Measurements from ENCODE around the gene C5orf52. TPM values are rescaled to one million over a fixed set of nuclear protein-coding genes. Genes with fewer than 3 reads are reported as not detected.
"Not testable (repeated sequence)": the region's sequence is repeated elsewhere in the genome, so short reads cannot be mapped to it uniquely, and the experiment has no call there.

C5orf52 gene
- total RNA-seq, 2 experiments from 2014 or later: not detected

DNA sequence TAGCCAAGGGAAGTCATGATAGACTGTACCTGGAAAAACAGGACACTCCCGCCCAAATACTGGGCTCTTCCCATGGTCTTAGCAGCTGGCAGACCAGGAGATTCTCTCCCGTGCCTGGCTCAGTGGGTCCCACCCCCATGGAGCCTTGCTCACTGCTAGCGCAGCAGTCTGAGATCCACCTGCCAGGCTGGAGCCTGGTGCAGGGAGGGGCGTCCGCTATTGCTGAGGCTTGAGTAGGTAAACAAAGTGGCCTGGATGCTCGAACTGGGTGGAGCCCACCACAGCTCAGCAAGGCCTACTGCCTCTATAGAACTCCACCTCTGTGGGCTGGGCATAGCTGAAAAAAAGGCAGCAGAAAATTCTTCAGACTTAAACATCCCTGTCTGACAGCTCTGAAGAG is 49.8 kb downstream of the C5orf52 start:
- Histone ChIP-seq H3K4me1 (ENCODE audit: insufficient read depth, low read length) (peaks cover 17% of the 10 kb centered on the region), H3K36me3 (ENCODE audit: insufficient read depth, low read length) (no peaks in the 10 kb centered on the region), H3K9me3 (ENCODE audit: control insufficient read depth in 1 of 2, insufficient read depth in 1 of 2, low read length in 2 of 2) (no peaks in the 10 kb centered on the region), H3K27me3 (ENCODE audit: control insufficient read depth in 1 of 2, insufficient read depth in 2 of 2, low read length in 2 of 2) (no peaks in the 10 kb centered on the region), H3K27ac (ENCODE audit: low read depth in 1 of 2, low read length in 2 of 2) (no peak overlapping the region), H3K4me3 (ENCODE audit: low read length) (no peak overlapping the region)
- ATAC-seq (ENCODE audit: poor library complexity): no peak
- Mint-ChIP-seq H3K27me3 (no peaks in the 10 kb centered on the region), H3K36me3 (ENCODE audit: low read depth) (peaks cover 7% of the 10 kb centered on the region), H3K4me3 (no peak overlapping the region), H3K27ac (no peak overlapping the region), H3K9me3 (no peaks in the 10 kb centered on the region), H3K4me1 (ENCODE audit: low read depth) (peaks cover 18% of the 10 kb centered on the region)
- ChIA-PET CTCF (no interaction called here), POLR2A (no interaction called here)
- TF ChIP-seq, protein P1, sequence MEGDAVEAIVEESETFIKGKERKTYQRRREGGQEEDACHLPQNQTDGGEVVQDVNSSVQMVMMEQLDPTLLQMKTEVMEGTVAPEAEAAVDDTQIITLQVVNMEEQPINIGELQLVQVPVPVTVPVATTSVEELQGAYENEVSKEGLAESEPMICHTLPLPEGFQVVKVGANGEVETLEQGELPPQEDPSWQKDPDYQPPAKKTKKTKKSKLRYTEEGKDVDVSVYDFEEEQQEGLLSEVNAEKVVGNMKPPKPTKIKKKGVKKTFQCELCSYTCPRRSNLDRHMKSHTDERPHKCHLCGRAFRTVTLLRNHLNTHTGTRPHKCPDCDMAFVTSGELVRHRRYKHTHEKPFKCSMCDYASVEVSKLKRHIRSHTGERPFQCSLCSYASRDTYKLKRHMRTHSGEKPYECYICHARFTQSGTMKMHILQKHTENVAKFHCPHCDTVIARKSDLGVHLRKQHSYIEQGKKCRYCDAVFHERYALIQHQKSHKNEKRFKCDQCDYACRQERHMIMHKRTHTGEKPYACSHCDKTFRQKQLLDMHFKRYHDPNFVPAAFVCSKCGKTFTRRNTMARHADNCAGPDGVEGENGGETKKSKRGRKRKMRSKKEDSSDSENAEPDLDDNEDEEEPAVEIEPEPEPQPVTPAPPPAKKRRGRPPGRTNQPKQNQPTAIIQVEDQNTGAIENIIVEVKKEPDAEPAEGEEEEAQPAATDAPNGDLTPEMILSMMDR (IDR thresholded peaks at IDR 0.05): no peak
- no peak for DNase-seq
- intact Hi-C loops (cut with DNase I, micrococcal nuclease): no loop called here

DNA sequence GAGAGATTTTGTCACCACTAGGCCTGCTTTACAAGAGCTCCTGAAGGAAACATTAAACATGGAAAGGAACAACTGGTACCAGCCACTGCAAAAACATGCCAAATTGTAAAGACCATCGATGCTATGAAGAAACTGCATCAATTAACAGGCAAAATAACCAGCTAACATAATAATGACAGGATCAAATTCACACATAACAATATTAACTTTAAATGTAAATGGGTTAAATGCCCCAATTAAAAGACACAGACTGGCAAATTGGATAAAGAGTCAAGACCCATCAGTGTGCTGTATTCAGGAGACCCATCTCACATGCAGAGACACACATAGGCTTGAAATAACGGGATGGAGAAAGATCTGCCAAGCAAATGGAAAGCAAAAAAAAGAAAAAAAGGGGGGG is 51.6 kb downstream of the C5orf52 start:
- H3K4me1 Mint-ChIP-seq (ENCODE audit: low read depth); H3K27me3 ChIP-seq (ENCODE audit: control insufficient read depth in 1 of 2, insufficient read depth in 2 of 2, low read length in 2 of 2); DNase-seq; H3K36me3 Mint-ChIP-seq (ENCODE audit: low read depth); ATAC-seq (ENCODE audit: poor library complexity); H3K9me3 ChIP-seq (ENCODE audit: control insufficient read depth in 1 of 2, insufficient read depth in 1 of 2, low read length in 2 of 2); H3K9me3 Mint-ChIP-seq; H3K27ac Mint-ChIP-seq; POLR2A ChIA-PET; H3K4me3 ChIP-seq (ENCODE audit: low read length); H3K36me3 ChIP-seq (ENCODE audit: insufficient read depth, low read length); intact Hi-C loops (cut with DNase I, micrococcal nuclease); H3K4me3 Mint-ChIP-seq; H3K27me3 Mint-ChIP-seq; H3K27ac ChIP-seq (ENCODE audit: low read depth in 1 of 2, low read length in 2 of 2): not testable (repeated sequence)
- CTCF ChIA-PET: interaction anchor here (1.8 kb wide), 1 partner anchor 21 kb away, joined by 4 read pairs; the partner anchor contains the start of gene LSM11
- peaks cover 12% of the 10 kb centered on the region for H3K4me1 ChIP-seq (ENCODE audit: insufficient read depth, low read length)

DNA sequence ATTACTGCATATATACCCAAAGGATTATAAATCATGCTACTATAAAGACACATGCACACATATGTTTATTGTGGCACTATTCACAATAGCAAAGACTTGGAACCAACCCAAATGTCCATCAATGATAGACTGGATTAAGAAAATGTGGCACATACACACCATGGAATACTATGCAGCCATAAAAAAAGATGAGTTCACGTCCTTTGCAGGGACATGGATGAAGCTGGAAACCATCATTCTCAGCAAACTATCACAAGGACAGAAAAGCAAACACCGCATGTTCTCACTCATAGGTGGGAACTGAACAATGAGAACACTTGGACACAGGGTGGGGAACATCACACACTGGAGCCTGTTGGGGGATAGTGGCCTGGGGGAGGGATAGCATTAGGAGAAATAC is 55.3 kb downstream of the C5orf52 start:
- DNase-seq; H3K4me3 ChIP-seq (ENCODE audit: low read length); H3K9me3 Mint-ChIP-seq; CTCF ChIA-PET; H3K27ac ChIP-seq (ENCODE audit: low read depth in 1 of 2, low read length in 2 of 2); H3K36me3 ChIP-seq (ENCODE audit: insufficient read depth, low read length); H3K27me3 Mint-ChIP-seq; H3K27ac Mint-ChIP-seq; intact Hi-C loops (cut with DNase I, micrococcal nuclease); H3K27me3 ChIP-seq (ENCODE audit: control insufficient read depth in 1 of 2, insufficient read depth in 2 of 2, low read length in 2 of 2); H3K4me3 Mint-ChIP-seq; H3K9me3 ChIP-seq (ENCODE audit: control insufficient read depth in 1 of 2, insufficient read depth in 1 of 2, low read length in 2 of 2); ATAC-seq (ENCODE audit: poor library complexity); H3K4me1 ChIP-seq (ENCODE audit: insufficient read depth, low read length); POLR2A ChIA-PET: not testable (repeated sequence)
- Mint-ChIP-seq H3K4me1 (ENCODE audit: low read depth) (peaks cover 11% of the 10 kb centered on the region), H3K36me3 (ENCODE audit: low read depth) (peaks cover 13% of the 10 kb centered on the region)

DNA sequence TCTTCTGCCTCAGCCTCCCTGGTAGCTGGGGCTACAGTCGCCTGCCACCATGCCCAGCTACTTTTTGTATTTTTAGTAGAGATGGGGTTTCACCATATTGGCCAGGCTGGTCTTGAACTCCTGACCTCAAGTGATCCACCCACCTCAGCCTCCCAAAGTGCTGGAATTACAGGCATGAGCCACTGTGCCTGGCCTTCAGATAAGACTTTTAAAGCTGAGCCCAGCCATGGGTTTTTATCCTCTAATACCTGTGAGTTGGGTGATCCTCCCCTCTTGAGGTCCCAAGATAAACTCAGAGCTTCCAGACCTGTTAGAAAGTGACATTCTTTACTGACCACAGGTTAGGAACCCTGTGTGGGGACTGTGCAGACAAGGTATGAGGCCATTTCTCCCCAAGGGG is 56.5 kb downstream of the C5orf52 start:
- Mint-ChIP-seq H3K4me1 (ENCODE audit: low read depth) (peaks cover 16% of the 10 kb centered on the region), H3K36me3 (ENCODE audit: low read depth) (peaks cover 14% of the 10 kb centered on the region)
- ATAC-seq (ENCODE audit: poor library complexity); H3K36me3 ChIP-seq (ENCODE audit: insufficient read depth, low read length); H3K9me3 Mint-ChIP-seq; H3K27me3 Mint-ChIP-seq; H3K27me3 ChIP-seq (ENCODE audit: control insufficient read depth in 1 of 2, insufficient read depth in 2 of 2, low read length in 2 of 2); H3K4me3 ChIP-seq (ENCODE audit: low read length); H3K27ac Mint-ChIP-seq; H3K27ac ChIP-seq (ENCODE audit: low read depth in 1 of 2, low read length in 2 of 2); H3K4me3 Mint-ChIP-seq; POLR2A ChIA-PET; intact Hi-C loops (cut with DNase I, micrococcal nuclease); H3K9me3 ChIP-seq (ENCODE audit: control insufficient read depth in 1 of 2, insufficient read depth in 1 of 2, low read length in 2 of 2); DNase-seq; H3K4me1 ChIP-seq (ENCODE audit: insufficient read depth, low read length): not testable (repeated sequence)
- CTCF ChIA-PET: interaction anchor here (1.9 kb wide), 1 partner anchor 16 kb away, joined by 10 read pairs; the partner anchor contains the start of gene LSM11

Other genes starting within 250 kb of the C5orf52 start
- gene NIPAL4, start 211.3 kb upstream of the C5orf52 start, total RNA-seq: under 1 TPM; 0.16 to 0.45 TPM
- 10 to 100 TPM; 26.7 to 29.1 TPM for gene ADAM19, start 95.8 kb upstream of the C5orf52 start, total RNA-seq
- not detected for gene SOX30, start 19.1 kb upstream of the C5orf52 start, total RNA-seq
- gene THG1L, start 59.9 kb downstream of the C5orf52 start, total RNA-seq: 1 to 10 TPM; 4.1 to 4.6 TPM
- gene LSM11, start 72.2 kb downstream of the C5orf52 start, total RNA-seq: under 1 TPM; 0.49 to 0.70 TPM
- gene CLINT1, start 187.6 kb downstream of the C5orf52 start, total RNA-seq: 10 to 100 TPM; 89.9 to 91.3 TPM